IMR-90 (cell line): ENCODE data around the gene CAP2.

Experiments used
- BHLHE40 ChIP-seq: fragments of 150-350 bp; IDR thresholded peaks from 2 replicates; pipeline ENCODE4 v1.6.1; 2016; ENCODE audit warnings: mild to moderate bottlenecking, low read depth, low read length
- CHD1 ChIP-seq: IDR thresholded peaks from 2 replicates; pipeline ENCODE4 v1.6.1; 2012; ENCODE audit warnings: low read depth, low read length, improper control_type of control experiment
- CTCF ChIP-seq: conservative IDR thresholded peaks from 2 replicates; pipeline ENCODE4 v1.5.1; 2012; ENCODE audit warnings: mild to moderate bottlenecking, low read depth, low read length, improper control_type of control experiment
- ELK1 ChIP-seq: fragments of 150-350 bp; IDR thresholded peaks from 2 replicates; pipeline ENCODE4 v1.6.1; 2016; ENCODE audit warnings: low read depth, mild to moderate bottlenecking, low read length, moderate library complexity, borderline replicate concordance
- FOS ChIP-seq: fragments of 150-350 bp; IDR thresholded peaks from 2 replicates; pipeline ENCODE4 v1.6.1; 2016; ENCODE audit warnings: low read depth, low read length
- MAZ ChIP-seq: IDR thresholded peaks from 2 replicates; pipeline ENCODE4 v1.6.1; 2012; ENCODE audit warnings: low read depth, mild to moderate bottlenecking, low read length, improper control_type of control experiment, moderate library complexity, borderline replicate concordance
- MXI1 ChIP-seq: IDR thresholded peaks from 2 replicates; pipeline ENCODE4 v1.6.1; 2012; ENCODE audit warnings: low read depth, mild to moderate bottlenecking, low read length, moderate library complexity, borderline replicate concordance
- POLR2A ChIP-seq: IDR thresholded peaks from 2 replicates; pipeline ENCODE4 v1.6.1; 2012; ENCODE audit warnings: mild to moderate bottlenecking, low read depth, low read length
- RFX5 ChIP-seq: IDR thresholded peaks from 2 replicates; pipeline ENCODE4 v1.8.0; 2012; ENCODE audit warnings: low read depth, mild to moderate bottlenecking, low read length, moderate library complexity
- SMC3 ChIP-seq: fragments of 150-350 bp; IDR thresholded peaks from 2 replicates; pipeline ENCODE4 v1.6.1; 2016; ENCODE audit warnings: low read depth, mild to moderate bottlenecking, antibody characterized with exemption, low read length, moderate library complexity
- USF2 ChIP-seq: fragments of 150-350 bp; IDR thresholded peaks from 2 replicates; pipeline ENCODE4 v1.6.1; 2017; ENCODE audit warnings: mild to moderate bottlenecking, antibody characterized with exemption, low read length, low read depth

DNA sequence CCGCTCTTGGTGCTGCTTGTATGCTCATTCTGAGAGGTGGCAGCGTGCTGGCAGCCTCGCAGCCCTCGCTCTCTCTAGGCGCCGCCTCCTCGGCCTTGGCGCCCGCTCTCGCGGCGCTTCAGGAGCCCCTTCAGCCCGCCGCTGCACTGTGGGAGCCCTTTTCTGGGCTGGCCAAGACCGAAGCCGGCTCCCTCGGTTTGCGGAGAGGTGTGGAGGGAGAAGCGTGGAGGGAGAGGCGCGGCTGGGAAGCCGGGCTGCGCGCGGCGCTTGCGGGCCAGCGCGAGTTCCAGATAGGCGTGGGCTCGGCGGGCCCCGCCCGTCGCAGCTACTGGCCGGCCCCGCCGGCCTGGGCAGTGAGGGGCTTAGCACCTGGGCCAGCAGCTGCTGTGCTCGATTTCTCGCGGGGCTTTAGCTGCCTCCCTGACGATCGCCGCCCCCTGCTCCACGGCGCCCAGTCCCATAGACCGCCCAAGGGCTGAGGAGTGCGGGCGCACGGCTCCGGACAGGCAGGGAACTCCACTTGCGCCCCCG, 187.2 kb downstream of the CAP2 start:
- TF ChIP-seq RFX5 (no peak), POLR2A (no peak), CTCF (no peak), SMC3 (no peak), BHLHE40 (no peak), MAZ (no peak), USF2 (no peak), FOS (no peak), MXI1 (no peak), CHD1 (no peak), ELK1 (no peak)
